Vein endothelial cell (primary cell): Measurements from ENCODE around the gene PLCB2. TPM values are rescaled to one million over a fixed set of nuclear protein-coding genes. Genes with fewer than 3 reads are reported as not detected.

Experiments
- total RNA-seq: library from RNA; depleted of rRNA; stranded (reverse); fragments of >200 nt; gene quantifications from 2 replicates; pipeline ENCODE4 v1.2.3, GENCODE V29; 2012

PLCB2 gene, protein sequence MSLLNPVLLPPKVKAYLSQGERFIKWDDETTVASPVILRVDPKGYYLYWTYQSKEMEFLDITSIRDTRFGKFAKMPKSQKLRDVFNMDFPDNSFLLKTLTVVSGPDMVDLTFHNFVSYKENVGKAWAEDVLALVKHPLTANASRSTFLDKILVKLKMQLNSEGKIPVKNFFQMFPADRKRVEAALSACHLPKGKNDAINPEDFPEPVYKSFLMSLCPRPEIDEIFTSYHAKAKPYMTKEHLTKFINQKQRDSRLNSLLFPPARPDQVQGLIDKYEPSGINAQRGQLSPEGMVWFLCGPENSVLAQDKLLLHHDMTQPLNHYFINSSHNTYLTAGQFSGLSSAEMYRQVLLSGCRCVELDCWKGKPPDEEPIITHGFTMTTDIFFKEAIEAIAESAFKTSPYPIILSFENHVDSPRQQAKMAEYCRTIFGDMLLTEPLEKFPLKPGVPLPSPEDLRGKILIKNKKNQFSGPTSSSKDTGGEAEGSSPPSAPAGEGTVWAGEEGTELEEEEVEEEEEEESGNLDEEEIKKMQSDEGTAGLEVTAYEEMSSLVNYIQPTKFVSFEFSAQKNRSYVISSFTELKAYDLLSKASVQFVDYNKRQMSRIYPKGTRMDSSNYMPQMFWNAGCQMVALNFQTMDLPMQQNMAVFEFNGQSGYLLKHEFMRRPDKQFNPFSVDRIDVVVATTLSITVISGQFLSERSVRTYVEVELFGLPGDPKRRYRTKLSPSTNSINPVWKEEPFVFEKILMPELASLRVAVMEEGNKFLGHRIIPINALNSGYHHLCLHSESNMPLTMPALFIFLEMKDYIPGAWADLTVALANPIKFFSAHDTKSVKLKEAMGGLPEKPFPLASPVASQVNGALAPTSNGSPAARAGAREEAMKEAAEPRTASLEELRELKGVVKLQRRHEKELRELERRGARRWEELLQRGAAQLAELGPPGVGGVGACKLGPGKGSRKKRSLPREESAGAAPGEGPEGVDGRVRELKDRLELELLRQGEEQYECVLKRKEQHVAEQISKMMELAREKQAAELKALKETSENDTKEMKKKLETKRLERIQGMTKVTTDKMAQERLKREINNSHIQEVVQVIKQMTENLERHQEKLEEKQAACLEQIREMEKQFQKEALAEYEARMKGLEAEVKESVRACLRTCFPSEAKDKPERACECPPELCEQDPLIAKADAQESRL
- 0.33 and 1.1 TPM in 2 replicates for total RNA-seq

DNA sequence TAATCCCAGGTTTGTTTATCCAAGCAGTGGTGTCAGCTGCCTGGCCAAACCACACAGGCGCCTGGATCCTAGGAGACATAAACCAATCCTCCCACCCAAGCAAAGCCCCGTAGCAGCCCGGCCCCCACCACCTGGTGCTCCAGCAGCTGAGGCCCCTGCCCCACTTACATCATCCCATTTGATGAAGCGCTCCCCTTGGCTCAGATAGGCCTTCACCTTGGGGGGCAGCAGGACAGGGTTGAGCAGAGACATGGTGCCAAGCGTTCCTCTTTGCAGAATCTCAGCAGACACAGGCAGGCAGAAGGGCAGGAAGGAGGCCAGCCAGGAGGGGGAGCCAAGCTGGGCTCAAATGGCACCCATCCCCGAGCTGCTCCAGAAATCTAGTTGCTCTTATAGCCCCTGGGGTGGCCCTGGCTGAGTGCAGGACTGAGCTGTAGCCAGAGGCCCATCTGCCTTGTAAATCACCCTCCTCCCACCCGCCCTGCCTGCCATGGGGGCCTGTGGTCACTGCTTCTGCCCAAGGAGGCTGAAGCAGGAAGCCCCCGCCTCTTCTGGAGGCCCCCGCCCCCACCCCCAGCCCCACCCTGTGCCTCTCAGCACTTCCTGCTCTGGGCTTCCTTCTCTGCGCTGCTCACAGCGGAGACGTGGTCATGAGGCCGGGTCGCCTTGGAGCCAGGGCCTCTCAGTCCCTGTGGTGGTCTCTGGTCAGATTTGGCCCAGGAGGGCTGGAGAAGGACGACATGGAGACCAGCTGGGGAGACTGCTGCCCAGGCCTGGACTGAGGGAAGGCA lies at the start of gene PLCB2:
PLCB2 (minus strand) TSS at position 515 of the 791 bp plus-strand sequence; CDS start at position 252, 263 bp downstream.

DNA sequence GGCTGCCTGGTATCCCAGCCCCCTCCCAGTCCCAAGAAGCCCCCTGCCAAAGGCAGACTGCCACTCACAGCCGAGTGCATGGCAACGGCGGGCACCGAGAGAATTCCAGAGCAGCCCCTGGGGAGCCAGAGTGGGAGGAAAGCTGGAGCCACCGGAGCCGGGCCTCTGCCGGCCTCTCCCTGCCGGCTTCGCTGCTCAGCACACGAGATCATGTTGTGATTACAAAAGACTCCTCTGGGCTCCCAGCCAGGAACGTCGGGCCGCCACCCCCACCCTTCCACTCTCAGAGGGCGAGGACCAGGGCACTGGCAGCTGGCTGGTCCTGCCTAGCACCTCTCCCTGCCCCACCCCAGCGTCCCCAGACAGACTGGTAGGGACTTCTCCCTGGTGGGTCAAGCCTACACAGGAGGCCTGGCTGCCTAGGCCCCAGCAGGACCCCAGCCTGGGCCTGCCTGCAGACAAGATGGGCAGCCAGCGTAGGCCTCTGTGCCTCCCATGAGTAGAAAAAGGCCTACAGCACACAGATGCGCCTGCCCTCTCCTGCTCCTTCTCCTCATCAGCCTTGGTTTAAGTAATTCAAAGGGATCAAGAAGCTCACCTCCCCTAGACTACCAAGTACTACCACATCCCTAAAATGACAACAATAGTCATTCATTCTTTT lies 33.1 kb upstream of the PLCB2 start, which contains the start of gene CCDC9B:
CCDC9B (minus strand) TSS at position 200 of the 661 bp plus-strand sequence; CDS start at position 80, 120 bp downstream.

DNA sequence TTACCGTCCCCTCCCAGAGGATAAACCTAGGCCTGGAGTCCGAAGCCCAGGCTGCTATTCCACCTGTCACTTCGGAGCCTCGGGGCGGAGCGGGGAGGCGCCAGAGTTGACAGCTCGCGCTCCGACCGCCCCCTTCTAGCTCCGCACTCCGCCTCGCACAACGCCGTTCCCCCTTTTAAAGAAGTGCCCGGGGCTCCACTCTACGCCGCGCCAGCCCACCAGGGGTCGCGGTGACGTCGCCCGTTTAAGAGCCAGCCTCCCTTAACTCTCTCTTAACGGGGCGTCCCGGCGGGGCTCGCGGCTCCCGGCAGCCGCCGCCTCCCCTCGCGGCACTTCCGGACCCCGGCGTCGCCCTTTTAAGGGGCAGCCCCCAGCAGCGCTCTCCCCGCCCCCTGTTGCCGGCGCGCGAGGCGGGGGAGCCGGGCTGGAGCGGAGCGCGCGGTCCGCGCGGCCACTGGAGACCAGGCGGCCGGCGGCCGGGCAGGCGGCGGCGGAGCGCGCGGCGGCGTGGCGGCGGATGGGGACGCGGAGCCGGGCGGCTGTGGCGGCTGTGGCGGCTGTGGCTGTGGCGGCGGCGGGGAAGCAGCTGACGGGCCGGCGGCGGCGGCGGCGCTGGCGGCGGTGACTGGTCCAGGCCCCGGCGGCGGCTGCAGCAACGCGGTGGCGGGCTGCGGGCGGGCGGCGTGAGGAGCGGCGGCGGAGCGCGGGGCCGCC lies 15.7 kb upstream of the PLCB2 start, which contains the start of gene INAFM2:
INAFM2 (plus strand) TSS at position 454 of the 714 bp plus-strand sequence. CDS start 364 bp downstream, outside the sequence.

DNA sequence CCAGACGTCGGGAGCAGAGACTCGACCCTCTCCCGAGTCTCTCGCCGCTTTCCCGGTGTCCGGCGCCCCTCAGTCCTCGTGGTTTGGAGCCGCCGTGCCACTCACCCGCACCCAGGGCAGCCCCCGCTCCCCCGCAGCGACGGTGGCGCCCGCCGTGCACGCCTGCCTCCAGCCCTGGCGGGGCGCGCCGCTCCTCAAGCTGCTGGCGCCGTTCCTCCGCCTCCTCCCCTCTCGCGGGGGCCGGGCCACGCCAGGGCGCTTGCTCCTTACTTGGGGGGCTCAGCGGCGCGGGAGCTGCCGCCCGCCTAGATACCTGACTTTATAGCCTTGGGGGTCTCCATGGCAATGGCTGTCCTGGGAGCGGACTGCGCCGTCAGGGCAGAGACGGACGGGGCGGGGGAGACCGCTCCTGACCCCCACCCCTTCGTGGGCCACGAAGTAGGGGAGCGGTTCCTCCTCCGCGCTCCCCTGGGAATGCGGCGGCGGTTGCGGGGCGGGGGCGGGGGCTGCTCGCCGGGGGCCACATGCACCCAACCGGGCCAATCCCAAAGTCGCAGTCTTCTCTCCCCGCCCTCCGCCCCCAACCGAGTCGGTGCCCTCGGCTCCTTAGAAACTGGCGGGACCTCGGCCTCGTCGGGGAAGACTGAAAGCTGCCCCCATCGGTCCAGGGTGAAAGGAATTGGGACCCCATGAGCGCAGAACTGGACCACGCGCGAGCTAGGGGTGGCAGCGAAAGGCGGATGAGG lies 24.7 kb downstream of the PLCB2 start, which contains the start of gene ANKRD63:
ANKRD63 (minus strand) TSS at position 196 of the 746 bp plus-strand sequence. CDS start 478 bp downstream, outside the sequence.

DNA sequence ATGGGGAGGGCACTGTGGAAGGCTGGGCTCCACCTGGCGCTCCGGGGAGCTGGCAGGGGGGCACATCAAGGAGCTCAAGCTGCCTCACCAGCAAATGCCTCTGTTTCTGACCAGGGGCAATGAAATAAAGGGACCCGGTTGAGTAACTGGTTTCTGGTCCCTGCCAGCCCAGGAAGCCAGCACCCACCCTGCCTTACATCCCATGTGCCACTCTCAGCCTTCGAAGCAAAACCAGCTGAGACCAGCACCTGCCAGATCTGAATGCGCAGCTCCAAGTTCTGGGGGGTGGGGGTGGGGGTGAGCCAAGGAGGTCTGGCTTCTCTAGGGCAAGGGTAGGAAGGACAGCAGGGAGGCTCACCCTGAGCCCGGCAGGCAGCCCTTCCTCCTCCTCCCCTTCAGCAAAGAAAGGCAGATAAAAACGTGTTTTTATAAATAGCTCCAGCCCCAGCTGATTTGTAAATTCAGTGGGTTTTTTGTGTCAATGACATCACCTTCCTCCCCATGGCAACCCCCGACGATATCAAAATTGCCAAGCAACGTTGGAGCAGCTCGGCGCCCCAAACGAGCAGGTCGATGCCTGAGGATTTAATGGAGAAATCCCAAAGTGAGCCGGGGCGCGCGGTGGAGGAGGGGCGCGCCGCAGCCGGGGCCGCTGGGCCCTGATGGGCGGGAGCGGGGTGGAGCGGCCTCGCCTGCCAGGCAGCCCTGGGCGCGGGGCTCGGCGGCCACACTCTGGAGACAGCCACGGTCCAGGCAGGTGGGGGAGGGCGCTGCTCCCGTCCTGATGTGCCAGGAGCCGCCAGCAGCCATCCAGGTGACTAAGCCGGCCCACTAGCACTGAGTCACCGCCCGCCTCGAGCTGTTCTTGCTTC lies 69.0 kb downstream of the PLCB2 start, which contains the start of gene PAK6:
PAK6 (plus strand) TSS at position 532 of the 872 bp plus-strand sequence. CDS start 25,723 bp downstream, outside the sequence.

Other genes starting within 250 kb of the PLCB2 start
- gene BMF, start 199.1 kb downstream of the PLCB2 start, total RNA-seq: 3.1 and 4.6 TPM in 2 replicates
- gene BUB1B, start 146.9 kb downstream of the PLCB2 start, total RNA-seq: 14.0 and 28.1 TPM in 2 replicates
- gene PAK6, start 68.9 kb downstream of the PLCB2 start, total RNA-seq: not detected in 2 replicates
- not detected in 2 replicates for gene ANKRD63, start 24.9 kb downstream of the PLCB2 start, total RNA-seq
- 15.0 and 19.6 TPM in 2 replicates for gene INAFM2, start 15.8 kb upstream of the PLCB2 start, total RNA-seq
- 15.2 and 15.7 TPM in 2 replicates for gene CCDC9B, start 33.0 kb upstream of the PLCB2 start, total RNA-seq
- gene PHGR1, start 43.1 kb upstream of the PLCB2 start, total RNA-seq: not detected in 2 replicates
- gene DISP2, start 50.3 kb upstream of the PLCB2 start, total RNA-seq: under 0.01 and 0.10 TPM in 2 replicates
- gene KNSTRN, start 74.8 kb upstream of the PLCB2 start, total RNA-seq: 29.1 and 48.4 TPM in 2 replicates
- 32.3 and 36.9 TPM in 2 replicates for gene IVD, start 97.9 kb upstream of the PLCB2 start, total RNA-seq
- 16.0 and 16.6 TPM in 2 replicates for gene BAHD1, start 133.0 kb upstream of the PLCB2 start, total RNA-seq
- 18.6 and 20.6 TPM in 2 replicates for gene CHST14, start 163.0 kb upstream of the PLCB2 start, total RNA-seq